ENCODE results near the gene CCL22. TPM values are rescaled to one million over a fixed set of nuclear protein-coding genes. Genes with fewer than 3 reads are reported as not detected.
"Not testable (repeated sequence)": the region's sequence is repeated elsewhere in the genome, so short reads cannot be mapped to it uniquely, and the experiment has no call there.

Gene CCL22
- total RNA-seq, 2 donors from 2014 or later, result 0.45 TPM; not detected in 1

DNA sequence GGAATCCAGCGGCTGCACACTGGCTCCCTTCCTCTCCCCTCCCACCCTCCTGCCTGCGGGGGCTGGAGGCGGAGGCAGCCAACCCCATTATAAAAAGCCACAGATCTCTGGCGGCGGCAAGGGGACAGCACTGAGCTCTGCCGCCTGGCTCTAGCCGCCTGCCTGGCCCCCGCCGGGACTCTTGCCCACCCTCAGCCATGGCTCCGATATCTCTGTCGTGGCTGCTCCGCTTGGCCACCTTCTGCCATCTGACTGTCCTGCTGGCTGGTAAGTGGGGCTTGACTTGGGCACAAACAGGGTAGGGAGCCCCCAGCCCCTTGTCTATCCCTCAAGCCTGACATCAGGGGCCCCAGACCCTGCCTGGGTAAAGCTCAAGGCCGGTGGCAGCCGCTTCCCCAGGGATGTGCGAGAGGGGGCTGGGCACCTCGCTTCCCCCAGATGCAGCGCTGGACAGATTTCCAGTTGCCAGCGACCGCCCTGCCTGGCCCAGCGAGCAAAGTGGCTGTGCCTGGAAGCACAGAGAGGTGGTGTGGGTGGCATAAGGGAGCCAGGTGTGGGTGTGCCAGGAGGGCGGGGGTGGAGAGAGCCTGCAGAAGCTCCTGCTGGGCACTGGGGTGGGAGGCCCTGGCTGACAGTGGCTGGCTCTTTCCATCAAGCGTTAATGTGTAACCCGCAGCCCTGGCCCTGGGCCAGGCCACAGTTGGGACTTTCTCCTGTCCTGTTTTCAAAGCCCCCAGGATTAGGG, 14.0 kb downstream of the CCL22 start, which contains the start of gene CX3CL1:
Gene CX3CL1, plus strand, starts transcription at position 119 of the 745 bp plus-strand sequence. Its CDS starts 79 bp downstream, at position 198.
- ATAC-seq (peak; percentile 94), DNase-seq (peak; percentile 77)
- intact Hi-C loops (cut with DNase I, micrococcal nuclease), result no loop called here

DNA sequence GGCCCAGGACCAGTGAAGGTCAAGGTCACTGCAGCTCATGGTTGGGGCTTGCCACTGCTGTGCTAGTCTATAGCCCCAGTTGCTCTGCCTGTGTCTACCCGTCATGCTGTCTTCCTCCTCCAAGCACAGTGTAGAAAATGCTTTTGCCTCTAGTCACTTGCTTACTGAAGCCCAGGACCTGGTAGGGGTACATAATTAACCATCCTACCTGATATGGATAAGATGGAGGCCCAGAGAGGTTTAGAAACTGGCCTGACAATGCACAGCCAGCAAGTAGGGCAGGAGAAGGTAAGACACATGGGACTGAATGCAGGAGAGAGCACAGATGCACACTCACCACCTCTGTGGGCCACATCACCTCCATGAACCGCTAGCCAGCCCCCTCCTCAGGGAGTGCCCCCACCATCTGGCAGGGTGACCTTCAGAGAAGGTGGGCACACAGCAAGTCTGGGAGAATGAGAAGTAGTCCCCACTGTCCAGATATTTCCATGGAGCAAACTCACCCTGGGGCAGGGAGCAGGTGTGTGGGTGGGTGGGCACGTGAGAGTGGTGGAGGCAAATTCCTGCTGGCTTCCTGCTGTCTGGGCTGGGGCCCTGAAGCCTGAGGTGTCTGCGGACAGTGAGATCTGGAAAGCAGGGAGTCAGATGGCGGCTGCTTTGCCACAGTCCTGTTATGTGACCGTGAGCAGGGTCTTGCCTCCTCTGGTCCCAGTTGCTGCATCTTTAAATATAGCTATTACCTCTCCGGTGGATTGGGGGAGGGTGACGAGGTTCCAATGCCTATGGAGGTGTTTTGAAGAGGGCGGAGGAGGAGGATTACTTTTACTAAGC, 14.7 kb downstream of the CCL22 start:
- intact Hi-C loops (cut with DNase I, micrococcal nuclease), result no loop called here
- DNase-seq, result no peak
- no peak for ATAC-seq

DNA sequence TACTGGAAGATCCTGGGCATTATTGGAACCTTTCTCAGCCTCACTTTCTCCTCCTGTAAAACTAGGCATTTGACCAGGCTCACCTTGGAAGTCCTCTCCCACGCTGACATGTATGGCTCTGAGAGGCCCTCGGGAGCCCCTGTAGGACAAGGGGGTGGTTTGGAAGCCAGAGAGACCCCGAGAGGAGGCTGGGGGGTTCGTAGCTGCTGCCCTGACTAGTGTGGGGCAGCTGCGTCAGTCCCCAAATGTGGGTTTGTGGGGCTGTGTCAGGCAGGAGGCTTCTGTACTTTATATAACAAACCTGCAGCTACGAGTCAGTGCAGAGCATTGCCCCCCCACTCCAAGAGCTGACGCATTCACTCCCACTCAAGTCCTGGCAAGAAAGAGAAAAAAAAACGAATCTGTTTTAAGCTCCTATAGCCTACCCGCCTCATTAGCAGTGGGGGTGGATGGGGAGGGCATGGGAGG, 15.5 kb downstream of the CCL22 start:
- DNase-seq (no peak), ATAC-seq (no peak)
- intact Hi-C loops (cut with DNase I, micrococcal nuclease), result no loop called here

GRCh38 chr16:57374925-57375465, 16.4 kb downstream of the CCL22 start:
- ATAC-seq; intact Hi-C loops (cut with DNase I, micrococcal nuclease); DNase-seq: not testable (repeated sequence)

DNA sequence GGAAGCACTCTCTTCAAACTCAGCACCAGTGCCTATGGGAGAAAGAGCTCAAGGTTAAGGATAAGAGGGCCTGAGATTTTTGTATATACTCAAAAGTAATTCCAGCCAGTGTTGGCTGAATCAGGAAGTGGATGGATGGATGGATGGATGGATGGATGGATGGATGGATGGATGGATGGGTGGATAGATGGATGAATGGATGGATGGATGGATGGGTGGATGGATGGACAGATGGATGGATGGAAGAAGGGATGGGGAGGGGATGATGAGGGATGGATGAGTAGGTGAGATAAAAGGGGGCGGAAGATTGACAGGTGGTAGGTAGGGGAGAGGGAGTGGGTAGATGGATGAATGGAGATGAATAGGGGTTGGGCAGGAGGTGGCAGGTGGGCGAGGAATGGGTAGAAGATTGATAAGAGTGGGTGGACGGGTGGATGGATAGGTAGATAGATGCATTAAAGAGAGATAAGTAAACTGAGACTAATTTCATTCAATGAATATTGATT, 17.8 kb downstream of the CCL22 start:
- ATAC-seq (no peak), DNase-seq (no peak)
- intact Hi-C loops (cut with DNase I, micrococcal nuclease), result no loop called here

DNA sequence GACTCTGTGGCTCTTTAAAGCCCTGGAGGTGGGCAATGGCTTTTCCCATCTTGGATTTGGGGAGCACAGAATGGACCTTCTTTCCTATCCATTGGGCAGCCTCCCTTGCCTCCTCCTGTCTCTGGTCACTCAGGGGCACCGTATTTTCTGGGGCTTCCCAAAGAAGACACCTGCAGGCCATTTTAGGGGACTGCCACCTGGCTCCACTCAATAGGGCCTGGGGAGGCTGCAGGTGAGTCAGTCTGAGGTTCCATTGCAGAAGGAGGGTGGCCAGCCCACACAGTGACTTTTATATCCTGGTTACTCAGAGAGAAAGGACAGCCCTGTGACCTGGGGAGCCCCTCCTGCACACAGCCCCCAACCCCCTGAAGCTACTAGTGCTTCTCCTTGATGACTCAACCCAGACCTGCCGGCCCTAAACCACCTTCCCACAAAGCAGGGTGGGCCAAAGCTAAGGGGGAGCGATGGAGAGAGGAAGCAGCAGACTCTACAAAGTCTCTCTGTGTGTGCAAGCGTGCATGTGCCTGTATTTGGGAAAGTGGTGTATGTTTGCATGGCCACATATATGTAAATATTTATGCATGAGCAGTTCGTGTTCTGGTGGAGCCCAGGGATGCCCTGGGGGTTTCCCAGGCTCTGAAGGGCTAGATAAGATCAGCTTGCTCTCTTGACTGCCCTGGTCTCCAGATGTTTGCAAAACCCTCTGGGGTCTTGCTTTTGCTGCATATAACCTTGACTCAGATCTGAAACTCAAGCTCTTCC, 18.7 kb downstream of the CCL22 start:
- no peak for DNase-seq
- no peak for ATAC-seq
- intact Hi-C loops (cut with DNase I, micrococcal nuclease), result no loop called here

DNA sequence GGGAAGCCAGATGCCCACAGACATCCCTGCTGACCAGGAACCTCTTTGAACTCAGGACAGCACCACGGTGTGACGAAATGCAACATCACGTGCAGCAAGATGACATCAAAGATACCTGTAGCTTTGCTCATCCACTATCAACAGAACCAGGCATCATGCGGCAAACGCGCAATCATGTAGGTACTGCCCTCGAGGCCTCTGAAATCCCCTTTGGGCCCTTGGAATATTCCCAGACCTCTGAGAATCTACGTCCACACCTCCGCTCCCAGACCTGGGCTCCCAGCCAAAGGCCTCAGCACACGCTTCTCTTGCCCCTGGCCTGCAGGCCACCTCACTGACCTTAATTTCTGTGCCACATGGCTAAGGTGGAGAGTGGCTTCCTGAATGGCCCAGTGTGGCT, 21.0 kb downstream of the CCL22 start:
- no peak for ATAC-seq
- intact Hi-C loops (cut with DNase I, micrococcal nuclease), result no loop called here
- DNase-seq, result no peak

DNA sequence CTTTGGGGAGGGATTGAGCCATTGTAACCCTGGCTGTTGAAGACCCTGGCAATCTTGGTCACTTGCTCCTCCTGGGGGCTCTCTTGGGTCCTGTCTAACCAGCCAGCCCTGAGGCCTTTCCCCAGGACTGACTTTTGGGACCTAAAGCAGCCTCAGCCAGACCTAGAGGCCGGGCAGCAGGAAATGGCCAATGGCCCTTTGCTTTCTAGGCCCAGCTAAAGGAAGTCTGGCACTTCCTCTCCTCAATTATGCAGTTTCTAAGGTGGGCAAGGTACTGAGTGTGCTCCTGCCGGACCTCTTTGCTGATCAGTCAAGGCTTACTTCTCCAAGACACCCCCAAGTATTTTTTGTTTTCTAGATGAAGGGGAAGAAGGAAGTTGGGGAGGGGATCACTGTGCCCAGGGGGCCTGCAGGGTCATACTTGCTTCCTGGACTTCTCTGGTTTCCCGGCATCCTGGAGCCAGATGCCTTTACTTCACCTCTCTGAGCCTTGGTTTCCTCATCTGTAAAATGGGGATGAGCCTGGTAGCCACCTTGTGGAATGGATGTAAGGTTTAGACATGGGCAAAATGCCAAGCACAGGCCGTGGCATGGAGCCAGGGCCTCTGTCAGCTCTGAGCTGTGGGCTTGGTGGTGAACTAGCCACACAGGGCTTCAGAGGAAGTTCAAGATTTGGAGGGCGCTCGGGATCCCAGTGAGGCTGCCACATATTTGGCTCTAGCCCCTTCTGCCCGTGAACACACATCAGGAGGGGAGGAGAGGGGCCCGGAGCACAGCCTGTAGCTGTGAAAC, 22.3 kb downstream of the CCL22 start:
- intact Hi-C loops (cut with DNase I, micrococcal nuclease), result no loop called here
- DNase-seq (no peak), ATAC-seq (no peak)

GRCh38 chr16:57381791-57382534, 23.4 kb downstream of the CCL22 start:
- intact Hi-C loops (cut with DNase I, micrococcal nuclease), result no loop called here
- no peak for DNase-seq
- no peak for ATAC-seq

DNA sequence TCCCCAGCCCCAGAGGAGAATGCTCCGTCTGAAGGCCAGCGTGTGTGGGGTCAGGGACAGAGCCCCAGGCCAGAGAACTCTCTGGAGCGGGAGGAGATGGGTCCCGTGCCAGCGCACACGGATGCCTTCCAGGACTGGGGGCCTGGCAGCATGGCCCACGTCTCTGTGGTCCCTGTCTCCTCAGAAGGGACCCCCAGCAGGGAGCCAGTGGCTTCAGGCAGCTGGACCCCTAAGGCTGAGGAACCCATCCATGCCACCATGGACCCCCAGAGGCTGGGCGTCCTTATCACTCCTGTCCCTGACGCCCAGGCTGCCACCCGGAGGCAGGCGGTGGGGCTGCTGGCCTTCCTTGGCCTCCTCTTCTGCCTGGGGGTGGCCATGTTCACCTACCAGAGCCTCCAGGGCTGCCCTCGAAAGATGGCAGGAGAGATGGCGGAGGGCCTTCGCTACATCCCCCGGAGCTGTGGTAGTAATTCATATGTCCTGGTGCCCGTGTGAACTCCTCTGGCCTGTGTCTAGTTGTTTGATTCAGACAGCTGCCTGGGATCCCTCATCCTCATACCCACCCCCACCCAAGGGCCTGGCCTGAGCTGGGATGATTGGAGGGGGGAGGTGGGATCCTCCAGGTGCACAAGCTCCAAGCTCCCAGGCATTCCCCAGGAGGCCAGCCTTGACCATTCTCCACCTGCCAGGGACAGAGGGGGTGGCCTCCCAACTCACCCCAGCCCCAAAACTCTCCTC, 24.1 kb downstream of the CCL22 start:
- DNase-seq, result no peak
- intact Hi-C loops (cut with DNase I, micrococcal nuclease), result no loop called here
- ATAC-seq, result no peak

DNA sequence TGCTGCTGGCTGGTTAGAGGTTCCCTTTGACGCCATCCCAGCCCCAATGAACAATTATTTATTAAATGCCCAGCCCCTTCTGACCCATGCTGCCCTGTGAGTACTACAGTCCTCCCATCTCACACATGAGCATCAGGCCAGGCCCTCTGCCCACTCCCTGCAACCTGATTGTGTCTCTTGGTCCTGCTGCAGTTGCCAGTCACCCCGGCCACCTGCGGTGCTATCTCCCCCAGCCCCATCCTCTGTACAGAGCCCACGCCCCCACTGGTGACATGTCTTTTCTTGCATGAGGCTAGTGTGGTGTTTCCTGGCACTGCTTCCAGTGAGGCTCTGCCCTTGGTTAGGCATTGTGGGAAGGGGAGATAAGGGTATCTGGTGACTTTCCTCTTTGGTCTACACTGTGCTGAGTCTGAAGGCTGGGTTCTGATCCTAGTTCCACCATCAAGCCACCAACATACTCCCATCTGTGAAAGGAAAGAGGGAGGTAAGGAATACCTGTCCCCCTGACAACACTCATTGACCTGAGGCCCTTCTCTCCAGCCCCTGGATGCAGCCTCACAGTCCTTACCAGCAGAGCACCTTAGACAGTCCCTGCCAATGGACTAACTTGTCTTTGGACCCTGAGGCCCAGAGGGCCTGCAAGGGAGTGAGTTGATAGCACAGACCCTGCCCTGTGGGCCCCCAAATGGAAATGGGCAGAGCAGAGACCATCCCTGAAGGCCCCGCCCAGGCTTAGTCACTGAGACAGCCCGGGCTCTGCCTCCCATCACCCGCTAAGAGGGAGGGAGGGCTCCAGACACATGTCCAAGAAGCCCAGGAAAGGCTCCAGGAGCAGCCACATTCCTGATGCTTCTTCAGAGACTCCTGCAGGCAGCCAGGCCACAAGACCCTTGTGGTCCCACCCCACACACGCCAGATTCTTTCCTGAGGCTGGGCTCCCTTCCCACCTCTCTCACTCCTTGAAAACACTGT, 25.0 kb downstream of the CCL22 start:
- DNase-seq, result peak; percentile 39 to 52
- intact Hi-C loops (cut with DNase I, micrococcal nuclease), result no loop called here
- peak; percentile 23 for ATAC-seq

DNA sequence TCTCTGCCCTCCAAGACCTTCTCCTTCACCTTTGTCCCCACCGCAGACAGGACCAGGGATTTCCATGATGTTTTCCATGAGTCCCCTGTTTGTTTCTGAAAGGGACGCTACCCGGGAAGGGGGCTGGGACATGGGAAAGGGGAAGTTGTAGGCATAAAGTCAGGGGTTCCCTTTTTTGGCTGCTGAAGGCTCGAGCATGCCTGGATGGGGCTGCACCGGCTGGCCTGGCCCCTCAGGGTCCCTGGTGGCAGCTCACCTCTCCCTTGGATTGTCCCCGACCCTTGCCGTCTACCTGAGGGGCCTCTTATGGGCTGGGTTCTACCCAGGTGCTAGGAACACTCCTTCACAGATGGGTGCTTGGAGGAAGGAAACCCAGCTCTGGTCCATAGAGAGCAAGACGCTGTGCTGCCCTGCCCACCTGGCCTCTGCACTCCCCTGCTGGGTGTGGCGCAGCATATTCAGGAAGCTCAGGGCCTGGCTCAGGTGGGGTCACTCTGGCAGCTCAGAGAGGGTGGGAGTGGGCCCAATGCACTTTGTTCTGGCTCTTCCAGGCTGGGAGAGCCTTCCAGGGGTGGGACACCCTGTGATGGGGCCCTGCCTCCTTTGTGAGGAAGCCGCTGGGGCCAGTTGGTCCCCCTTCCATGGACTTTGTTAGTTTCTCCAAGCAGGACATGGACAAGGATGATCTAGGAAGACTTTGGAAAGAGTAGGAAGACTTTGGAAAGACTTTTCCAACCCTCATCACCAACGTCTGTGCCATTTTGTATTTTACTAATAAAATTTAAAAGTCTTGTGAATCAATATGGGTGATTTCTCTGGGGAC, 25.9 kb downstream of the CCL22 start:
- ATAC-seq (peak; percentile 92), DNase-seq (peak; percentile 67 to 77)
- intact Hi-C loops (cut with DNase I, micrococcal nuclease), result no loop called here

- intact Hi-C loops (cut with DNase I, micrococcal nuclease), result no loop called here
- no peak for ATAC-seq
- no peak for DNase-seq
Observed at GRCh38 chr16:57385083-57385482, 26.5 kb downstream of the CCL22 start.

DNA sequence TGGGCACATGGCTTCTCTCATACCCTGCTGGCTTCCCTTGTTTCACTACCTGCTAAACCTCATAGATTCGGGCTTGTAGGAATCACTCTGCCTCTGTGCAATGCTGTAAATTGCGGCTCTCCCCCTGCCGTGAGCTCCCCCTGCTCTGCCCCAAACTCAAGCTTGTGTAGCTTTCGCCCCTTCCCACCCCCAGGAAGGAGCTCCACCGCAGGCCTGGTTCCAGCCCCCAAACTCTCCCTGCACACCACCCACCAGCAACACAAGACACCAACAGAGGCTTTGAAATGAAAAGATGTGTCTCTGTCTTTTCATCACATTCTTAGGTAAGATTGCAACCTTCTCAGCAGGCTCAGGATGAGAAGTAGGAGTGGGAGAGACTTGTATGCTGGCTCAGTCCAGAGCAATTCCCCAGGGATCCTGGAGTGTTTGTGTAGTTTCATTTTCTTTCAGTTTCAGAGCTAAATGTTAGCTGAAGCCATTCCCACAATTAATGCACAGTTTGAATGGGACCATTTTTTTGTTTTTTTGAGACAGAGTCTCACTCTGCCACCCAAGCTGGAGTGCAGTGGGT, 27.9 kb downstream of the CCL22 start:
- ATAC-seq, result no peak
- intact Hi-C loops (cut with DNase I, micrococcal nuclease), result no loop called here
- DNase-seq, result no peak
